ENCODE measurements around the gene SLC16A10.
"Not testable (repeated sequence)": the region's sequence is repeated elsewhere in the genome, so short reads cannot be mapped to it uniquely, and the experiment has no call there.

SLC16A10 gene

DNA sequence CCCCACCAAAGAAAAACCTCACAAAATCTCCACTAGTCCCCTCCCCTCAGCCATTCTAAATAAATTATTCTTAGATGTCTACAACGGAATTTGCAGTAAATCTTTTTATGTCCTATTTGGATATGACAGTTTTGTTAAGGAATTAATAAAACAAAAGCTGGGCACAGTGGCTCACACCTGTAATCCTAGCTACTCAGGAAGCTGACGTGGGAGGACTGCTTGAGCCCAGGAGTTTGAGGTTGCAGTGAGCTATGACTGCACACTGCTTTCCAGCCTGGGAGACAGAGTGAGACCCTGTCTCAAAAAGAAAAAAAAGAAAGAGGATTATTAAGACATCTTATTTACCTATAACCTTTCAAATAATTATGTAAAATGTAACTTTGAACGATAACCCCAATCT lies 165.4 kb downstream of the SLC16A10 start:
- DNase-seq: no peak
- H3K27me3 ChIP-seq (replicated peaks; ENCODE audit: control insufficient read depth, insufficient read depth, low read length, poor library complexity, severe bottlenecking): no peaks in the 10 kb centered on the region
- no peaks in the 10 kb centered on the region for H3K4me1 ChIP-seq (ENCODE audit: control insufficient read depth, insufficient read depth, low read length, poor library complexity, severe bottlenecking)
- H3K4me3 ChIP-seq (ENCODE audit: insufficient read depth, low read depth, low read length, poor library complexity, severe bottlenecking): no peak overlapping the region
- H3K27ac ChIP-seq (ENCODE audit: insufficient read depth, low read length, poor library complexity, severe bottlenecking): no peak overlapping the region
- H3K9me3 ChIP-seq (ENCODE audit: control insufficient read depth, low read length): no peaks in the 10 kb centered on the region
- H3K36me3 ChIP-seq (ENCODE audit: control insufficient read depth, insufficient read depth, low read length): no peaks in the 10 kb centered on the region

DNA sequence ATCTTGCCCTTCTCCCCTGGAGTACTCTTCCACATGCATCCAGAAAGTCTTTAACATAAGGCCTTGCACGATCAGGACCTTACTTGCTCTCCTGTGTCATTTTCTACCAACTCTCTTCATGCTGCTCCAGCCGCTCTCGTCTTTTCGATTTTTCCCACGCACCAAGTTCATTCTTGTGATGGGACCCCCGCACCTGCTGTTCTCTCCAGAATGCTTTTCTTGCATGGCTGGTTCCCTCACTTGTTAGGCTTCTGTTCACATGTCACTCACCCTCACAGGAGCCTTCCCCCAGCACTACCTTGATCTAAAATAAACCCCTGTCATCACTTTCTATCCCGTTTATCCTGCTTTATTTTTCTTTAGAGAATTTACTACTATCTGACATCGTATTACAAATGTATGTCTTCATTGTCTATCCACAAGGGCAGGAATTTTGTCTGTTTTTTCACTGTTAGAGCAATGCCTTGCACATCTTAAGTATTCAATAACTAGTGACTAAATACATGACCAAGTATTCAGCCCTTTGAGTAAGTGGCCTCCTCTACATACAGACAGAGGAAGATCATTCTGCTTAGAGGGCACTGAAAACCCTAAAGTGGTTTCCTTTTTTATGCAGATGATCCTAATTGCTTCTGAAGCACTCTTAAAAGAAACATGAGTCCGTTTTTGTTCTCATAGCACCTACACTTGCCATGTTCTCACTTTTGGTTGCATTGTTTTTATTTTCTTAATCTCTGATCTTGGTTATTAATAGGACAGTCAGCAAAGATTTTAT lies 166.9 kb downstream of the SLC16A10 start:
- no peaks in the 10 kb centered on the region for H3K36me3 ChIP-seq (ENCODE audit: control insufficient read depth, insufficient read depth, low read length)
- no peak for DNase-seq
- no peaks in the 10 kb centered on the region for H3K4me1 ChIP-seq (ENCODE audit: control insufficient read depth, insufficient read depth, low read length, poor library complexity, severe bottlenecking)
- no peaks in the 10 kb centered on the region for H3K27me3 ChIP-seq (replicated peaks; ENCODE audit: control insufficient read depth, insufficient read depth, low read length, poor library complexity, severe bottlenecking)
- H3K9me3 ChIP-seq (ENCODE audit: control insufficient read depth, low read length): no peaks in the 10 kb centered on the region
- H3K27ac ChIP-seq (ENCODE audit: insufficient read depth, low read length, poor library complexity, severe bottlenecking): no peak overlapping the region
- H3K4me3 ChIP-seq (ENCODE audit: insufficient read depth, low read depth, low read length, poor library complexity, severe bottlenecking): no peak overlapping the region

DNA sequence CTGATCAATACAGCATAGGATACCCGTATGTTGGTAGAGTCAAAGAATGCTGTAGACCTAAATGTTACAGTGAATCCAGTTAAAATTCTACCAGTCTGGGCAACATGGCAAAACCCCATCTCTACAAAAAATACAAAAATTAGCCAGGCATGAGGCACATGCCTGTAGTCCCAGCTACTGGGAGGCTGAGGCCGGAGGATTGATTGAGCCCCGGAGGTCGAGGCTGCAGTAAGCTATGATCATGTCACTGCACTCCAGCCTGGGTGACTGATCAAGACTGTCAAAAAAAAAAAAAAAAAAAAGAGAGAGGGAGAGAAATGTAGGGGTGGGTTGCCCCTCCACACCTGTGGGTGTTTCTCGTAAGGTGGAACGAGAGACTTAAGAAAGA lies 167.5 kb downstream of the SLC16A10 start:
- Histone ChIP-seq H3K36me3 (ENCODE audit: control insufficient read depth, insufficient read depth, low read length) (no peaks in the 10 kb centered on the region), H3K4me1 (ENCODE audit: control insufficient read depth, insufficient read depth, low read length, poor library complexity, severe bottlenecking) (no peaks in the 10 kb centered on the region), H3K9me3 (ENCODE audit: control insufficient read depth, low read length) (no peaks in the 10 kb centered on the region), H3K27me3 (replicated peaks; ENCODE audit: control insufficient read depth, insufficient read depth, low read length, poor library complexity, severe bottlenecking) (no peaks in the 10 kb centered on the region), H3K4me3 (ENCODE audit: insufficient read depth, low read depth, low read length, poor library complexity, severe bottlenecking) (no peak overlapping the region), H3K27ac (ENCODE audit: insufficient read depth, low read length, poor library complexity, severe bottlenecking) (no peak overlapping the region)
- no peak for DNase-seq

DNA sequence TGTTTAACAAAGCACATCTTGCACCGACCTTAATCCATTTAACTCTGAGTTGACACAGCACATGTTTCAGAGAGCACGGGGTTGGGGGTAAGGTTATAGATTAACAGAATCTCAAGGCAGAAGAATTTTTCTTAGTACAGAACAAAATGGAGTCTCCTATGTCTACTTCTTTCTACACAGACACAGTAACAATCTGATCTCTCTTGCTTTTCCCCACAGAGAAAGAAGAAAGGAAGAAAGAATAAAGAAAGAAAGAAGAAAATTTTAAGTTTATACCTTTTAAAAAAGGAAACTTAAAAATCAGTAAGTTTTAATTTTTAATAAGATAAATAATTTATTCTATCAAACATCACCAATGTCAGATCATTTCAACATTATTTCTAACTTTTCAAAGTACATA lies 168.5 kb downstream of the SLC16A10 start:
- not testable (repeated sequence) for H3K4me3 ChIP-seq (ENCODE audit: insufficient read depth, low read depth, low read length, poor library complexity, severe bottlenecking); H3K27me3 ChIP-seq (replicated peaks; ENCODE audit: control insufficient read depth, insufficient read depth, low read length, poor library complexity, severe bottlenecking); H3K36me3 ChIP-seq (ENCODE audit: control insufficient read depth, insufficient read depth, low read length); H3K27ac ChIP-seq (ENCODE audit: insufficient read depth, low read length, poor library complexity, severe bottlenecking); DNase-seq; H3K4me1 ChIP-seq (ENCODE audit: control insufficient read depth, insufficient read depth, low read length, poor library complexity, severe bottlenecking); H3K9me3 ChIP-seq (ENCODE audit: control insufficient read depth, low read length)

DNA sequence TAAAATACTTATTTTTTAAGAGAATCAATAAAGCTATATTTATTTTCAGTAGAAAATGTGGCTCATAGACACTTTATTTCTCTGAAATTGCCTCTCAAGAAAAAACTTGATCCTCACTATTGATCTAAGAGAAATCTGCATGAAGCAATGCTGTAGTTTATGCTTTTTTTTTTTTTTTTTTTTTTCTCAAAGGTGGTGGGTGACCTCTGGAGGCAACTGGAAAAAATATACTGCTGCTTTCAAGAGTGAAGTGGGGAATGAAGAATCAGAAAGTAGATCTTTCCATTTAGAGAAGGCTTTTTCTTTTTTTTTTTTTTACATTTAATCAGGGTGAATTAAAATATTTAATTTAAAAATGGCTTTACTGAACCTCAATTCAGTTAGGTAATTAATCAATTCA lies 169.3 kb downstream of the SLC16A10 start:
- Histone ChIP-seq H3K9me3 (ENCODE audit: control insufficient read depth, low read length) (no peaks in the 10 kb centered on the region), H3K27me3 (replicated peaks; ENCODE audit: control insufficient read depth, insufficient read depth, low read length, poor library complexity, severe bottlenecking) (no peaks in the 10 kb centered on the region), H3K36me3 (ENCODE audit: control insufficient read depth, insufficient read depth, low read length) (no peaks in the 10 kb centered on the region), H3K27ac (ENCODE audit: insufficient read depth, low read length, poor library complexity, severe bottlenecking) (no peak overlapping the region), H3K4me3 (ENCODE audit: insufficient read depth, low read depth, low read length, poor library complexity, severe bottlenecking) (no peak overlapping the region), H3K4me1 (ENCODE audit: control insufficient read depth, insufficient read depth, low read length, poor library complexity, severe bottlenecking) (peaks cover 3% of the 10 kb centered on the region)
- no peak for DNase-seq

DNA sequence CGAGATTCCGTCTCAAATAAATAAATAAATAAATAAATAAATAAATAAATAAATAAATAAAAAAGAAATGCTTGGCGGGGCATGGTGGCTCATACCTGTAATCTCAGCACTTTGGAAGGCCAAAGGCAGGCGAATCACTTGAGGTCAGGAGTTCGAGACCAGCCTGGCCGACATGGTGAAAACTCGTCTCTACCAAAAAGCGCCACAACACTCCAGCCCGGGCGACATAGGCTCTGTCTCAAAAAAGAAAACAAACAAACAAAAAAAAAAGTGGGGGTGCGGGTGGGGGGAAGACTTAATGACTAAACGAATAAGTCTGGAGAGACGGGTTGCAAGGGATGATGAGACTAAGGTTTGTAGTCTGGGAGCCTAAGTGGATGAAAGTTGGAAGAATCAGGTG lies 170.7 kb downstream of the SLC16A10 start:
- no peaks in the 10 kb centered on the region for H3K36me3 ChIP-seq (ENCODE audit: control insufficient read depth, insufficient read depth, low read length)
- peaks cover 3% of the 10 kb centered on the region for H3K4me1 ChIP-seq (ENCODE audit: control insufficient read depth, insufficient read depth, low read length, poor library complexity, severe bottlenecking)
- no peak for DNase-seq
- H3K4me3 ChIP-seq (ENCODE audit: insufficient read depth, low read depth, low read length, poor library complexity, severe bottlenecking): no peak overlapping the region
- no peaks in the 10 kb centered on the region for H3K27me3 ChIP-seq (replicated peaks; ENCODE audit: control insufficient read depth, insufficient read depth, low read length, poor library complexity, severe bottlenecking)
- no peaks in the 10 kb centered on the region for H3K9me3 ChIP-seq (ENCODE audit: control insufficient read depth, low read length)
- no peak overlapping the region for H3K27ac ChIP-seq (ENCODE audit: insufficient read depth, low read length, poor library complexity, severe bottlenecking)

DNA sequence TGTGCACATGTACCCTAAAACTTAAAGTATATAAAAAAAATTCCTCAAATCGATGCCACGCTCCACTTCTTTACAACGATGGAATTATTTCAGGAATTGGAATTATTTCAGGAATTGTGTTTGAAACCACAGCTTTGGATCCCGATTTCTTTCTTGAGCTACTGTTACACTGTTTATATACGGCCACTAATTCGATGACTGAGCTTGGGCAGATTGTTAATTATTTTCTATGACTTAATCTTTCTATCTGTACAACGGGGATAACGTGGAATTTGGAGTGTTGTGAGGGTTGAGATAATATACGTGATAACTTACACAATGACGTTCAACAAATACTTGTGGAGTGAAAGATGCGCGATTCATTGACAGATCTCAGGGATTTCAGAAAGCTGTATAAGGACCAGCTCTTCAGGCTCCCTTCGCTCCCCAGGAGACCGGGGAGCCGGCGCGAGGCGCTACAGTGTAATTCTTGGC lies 171.3 kb downstream of the SLC16A10 start:
- H3K4me1 ChIP-seq (ENCODE audit: control insufficient read depth, insufficient read depth, low read length, poor library complexity, severe bottlenecking): peaks cover 3% of the 10 kb centered on the region

DNA sequence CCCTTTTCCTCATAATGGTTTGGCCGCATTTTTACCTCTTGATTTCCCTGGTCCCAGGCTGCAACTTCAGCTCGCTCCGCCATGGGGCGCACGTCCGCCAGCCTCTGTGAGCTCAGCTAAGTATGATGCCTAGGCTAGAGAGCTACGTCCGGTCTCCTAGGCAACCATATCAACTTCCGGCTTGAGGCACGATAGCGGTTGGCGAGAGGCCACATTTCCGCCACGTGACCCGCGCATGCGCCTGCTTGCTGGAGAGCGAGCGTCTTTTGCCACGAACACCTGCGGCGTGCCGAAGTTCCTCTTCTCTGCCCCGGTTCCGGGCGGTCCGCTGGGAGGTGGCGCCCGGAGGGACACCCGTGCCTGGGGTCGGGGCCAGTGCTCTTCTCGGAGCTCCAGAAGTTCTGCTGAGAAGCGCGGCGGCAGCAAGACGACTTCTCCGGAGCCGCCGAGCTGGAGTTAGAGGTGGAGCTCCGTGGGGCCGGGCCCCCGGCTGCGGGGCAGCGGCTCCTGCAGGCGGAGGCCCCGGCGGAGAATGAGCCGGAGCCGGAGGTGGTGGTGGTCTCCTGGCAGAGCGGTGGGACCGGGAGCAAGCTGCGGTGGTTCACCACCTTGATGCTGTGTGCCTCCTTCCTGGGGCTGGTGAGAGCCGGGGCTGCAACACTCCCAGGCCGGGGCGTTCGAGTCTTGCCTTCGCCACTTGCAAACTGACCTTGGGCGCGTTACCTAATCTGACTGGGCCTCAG lies 172.0 kb downstream of the SLC16A10 start:
- Histone ChIP-seq H3K27me3 (replicated peaks; ENCODE audit: control insufficient read depth, insufficient read depth, low read length, poor library complexity, severe bottlenecking) (no peaks in the 10 kb centered on the region), H3K36me3 (ENCODE audit: control insufficient read depth, insufficient read depth, low read length) (no peaks in the 10 kb centered on the region)

More for the DNA sequence above, 171.3 kb downstream of the SLC16A10 start:
- Histone ChIP-seq H3K27me3 (replicated peaks; ENCODE audit: control insufficient read depth, insufficient read depth, low read length, poor library complexity, severe bottlenecking) (no peaks in the 10 kb centered on the region), H3K27ac (ENCODE audit: insufficient read depth, low read length, poor library complexity, severe bottlenecking) (peak overlapping the region; percentile 84), H3K36me3 (ENCODE audit: control insufficient read depth, insufficient read depth, low read length) (no peaks in the 10 kb centered on the region), H3K9me3 (ENCODE audit: control insufficient read depth, low read length) (no peaks in the 10 kb centered on the region), H3K4me3 (ENCODE audit: insufficient read depth, low read depth, low read length, poor library complexity, severe bottlenecking) (peak overlapping the region; percentile 29)
- DNase-seq: no peak

DNA sequence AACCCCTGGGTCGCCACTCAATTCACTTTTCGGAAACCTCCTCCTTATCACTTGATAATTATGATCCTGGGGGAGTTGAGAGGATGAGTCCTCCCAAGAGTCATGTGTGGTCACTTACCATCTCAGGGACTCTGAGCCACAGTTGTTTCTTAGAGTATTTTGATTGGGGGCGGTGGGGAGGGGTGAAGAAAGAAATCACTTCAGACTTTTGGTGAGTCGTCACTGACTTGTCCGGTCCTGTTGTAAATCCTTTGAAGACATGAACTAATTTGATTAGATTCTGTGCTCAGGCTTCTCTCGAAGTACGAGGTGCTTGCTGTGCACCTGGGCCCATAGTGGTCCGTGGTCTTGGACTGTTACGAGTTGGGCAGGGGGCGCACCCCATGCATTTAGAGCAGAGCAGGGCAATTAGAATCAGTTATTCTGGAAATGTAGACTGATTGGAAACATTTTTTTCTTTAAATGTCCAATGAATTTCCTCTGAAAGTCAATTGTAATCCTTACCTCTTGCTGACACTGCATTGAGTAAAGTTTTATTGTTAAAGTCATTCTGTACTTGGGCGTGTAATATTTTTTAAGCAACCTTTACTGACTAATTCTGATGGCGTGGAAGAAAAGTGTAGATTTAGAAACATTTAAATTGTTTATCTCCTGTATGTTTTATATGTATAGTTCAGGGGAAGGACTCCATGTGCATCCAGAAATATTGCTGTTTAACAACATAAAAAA lies 173.4 kb downstream of the SLC16A10 start:
- H3K36me3 ChIP-seq (ENCODE audit: control insufficient read depth, insufficient read depth, low read length): no peaks in the 10 kb centered on the region
- H3K27me3 ChIP-seq (replicated peaks; ENCODE audit: control insufficient read depth, insufficient read depth, low read length, poor library complexity, severe bottlenecking): no peaks in the 10 kb centered on the region
- H3K4me3 ChIP-seq (ENCODE audit: insufficient read depth, low read depth, low read length, poor library complexity, severe bottlenecking): no peak overlapping the region
- no peaks in the 10 kb centered on the region for H3K9me3 ChIP-seq (ENCODE audit: control insufficient read depth, low read length)
- no peak overlapping the region for H3K27ac ChIP-seq (ENCODE audit: insufficient read depth, low read length, poor library complexity, severe bottlenecking)
- H3K4me1 ChIP-seq (ENCODE audit: control insufficient read depth, insufficient read depth, low read length, poor library complexity, severe bottlenecking): peaks cover 3% of the 10 kb centered on the region
- DNase-seq: no peak

More for the DNA sequence above, 172.0 kb downstream of the SLC16A10 start:
- peak overlapping the region; percentile 84 for H3K27ac ChIP-seq (ENCODE audit: insufficient read depth, low read length, poor library complexity, severe bottlenecking)
- peak overlapping the region; percentile 54 for H3K4me3 ChIP-seq (ENCODE audit: insufficient read depth, low read depth, low read length, poor library complexity, severe bottlenecking)
- H3K4me1 ChIP-seq (ENCODE audit: control insufficient read depth, insufficient read depth, low read length, poor library complexity, severe bottlenecking): peaks cover 3% of the 10 kb centered on the region
- H3K9me3 ChIP-seq (ENCODE audit: control insufficient read depth, low read length): no peaks in the 10 kb centered on the region
- DNase-seq: peak; percentile 98 to 99 (median 98)

Data from effector memory CD4-positive, alpha-beta T cell (primary cell).